GM12878 (cell line): ENCODE measurements around the gene P2RX6. TPM values are rescaled to one million over a fixed set of nuclear protein-coding genes. Genes with fewer than 3 reads are reported as not detected.

Experiments used
- ATAC-seq: fragments of 200-7000 bp; cut with Tn5 transposase; 3 replicates; pipeline ENCODE4 v1.9.1; 2020; ENCODE audit warnings: mild to moderate bottlenecking, moderate library complexity
- BruUV-seq: library from RNA; stranded (reverse); fragments of 400-500 nt; replicated peaks from 2 replicates; lab custom pipeline; 2021; lab: Mats Ljungman, UMichigan
- CTCF ChIA-PET: fragments of 300-600 bp; sonication (Branson Sonifier 250); formaldehyde crosslinking; extraction: SDS; loops from one replicate; lab custom pipeline; 2021; ENCODE audit warnings: inconsistent platforms; lab: Yijun Ruan, JAX
- POLR2A ChIA-PET: fragments of 350-600 bp; formaldehyde crosslinking; extraction: SDS; loops from one replicate; lab custom pipeline; 2021; ENCODE audit warnings: inconsistent platforms; lab: Charles Lee
- RAD21 ChIA-PET: fragments of 300-600 bp; sonication (Branson Sonifier 250); formaldehyde crosslinking; loops from one replicate; lab custom pipeline; 2023; ENCODE audit warnings: antibody characterized with exemption; ENCODE audit not compliant: unreplicated experiment; lab: Charles Lee
- SMC1A ChIA-PET: fragments of 300-600 bp; sonication (Branson Sonifier 250); formaldehyde crosslinking; loops from one replicate; lab custom pipeline; 2023; ENCODE audit not compliant: unreplicated experiment, uncharacterized antibody; lab: Charles Lee
- DNase-seq: peaks from one replicate; pipeline ENCODE4 v3.0.0-alpha.2; 2011; ENCODE audit warnings: low read depth, low spot score
- FAIRE-seq: peaks from 3 replicates; lab custom pipeline; 2011; peaks lifted over from hg19 to GRCh38; lab: Jason Lieb, UNC
- H2AFZ ChIP-seq: 2 replicates; pipeline ENCODE4 v1.6.0; 2011; ENCODE audit warnings: low read depth, low read length, control low read depth; ENCODE audit not compliant: control insufficient read depth
- H3K27ac ChIP-seq: 2 replicates; pipeline ENCODE4 v1.5.1; 2011; ENCODE audit warnings: control low read depth; ENCODE audit not compliant: control insufficient read depth, insufficient read depth
- H3K27me3 ChIP-seq, 2 experiments: replicated peaks in 1 of 2; 2 replicates each; pipeline versions ENCODE4 v1.6.0 to v1.6.1; 2011; ENCODE audit warnings: low read length in 1 of 2; ENCODE audit not compliant: control insufficient read depth in 2 of 2, insufficient read depth in 2 of 2
- H3K36me3 ChIP-seq, 2 experiments: 2 replicates each; pipeline ENCODE4 v1.5.1; 2011; ENCODE audit warnings: low read length in 1 of 2; ENCODE audit not compliant: control insufficient read depth in 2 of 2, insufficient read depth in 2 of 2
- H3K4me1 ChIP-seq: 2 replicates; pipeline ENCODE4 v1.6.1; 2011; ENCODE audit warnings: mild to moderate bottlenecking, low read length, moderate library complexity, mixed read lengths; ENCODE audit not compliant: control insufficient read depth, insufficient read depth
- H3K4me2 ChIP-seq: 2 replicates; pipeline ENCODE4 v1.6.0; 2011; ENCODE audit warnings: control low read depth; ENCODE audit not compliant: control insufficient read depth, insufficient read depth
- H3K4me3 ChIP-seq: fragments of 200-600 bp; sonication (generic); 2 replicates; pipeline ENCODE4 v1.5.1; 2016
- H3K79me2 ChIP-seq: 2 replicates; pipeline ENCODE4 v1.6.0; 2011; ENCODE audit warnings: low read length; ENCODE audit not compliant: control insufficient read depth, insufficient read depth
- H3K9ac ChIP-seq: 2 replicates; pipeline ENCODE4 v1.8.0; 2011; ENCODE audit warnings: low read length, control low read depth, mixed read lengths; ENCODE audit not compliant: control insufficient read depth, insufficient read depth
- H3K9me3 ChIP-seq: replicated peaks from 3 replicates; pipeline ENCODE4 v1.5.1; 2011; ENCODE audit warnings: mild to moderate bottlenecking, low read length; ENCODE audit not compliant: control insufficient read depth, insufficient read depth
- H4K20me1 ChIP-seq: 2 replicates; pipeline ENCODE4 v1.6.0; 2011; ENCODE audit not compliant: control insufficient read depth, insufficient read depth
- CBFB ChIP-seq: IDR thresholded peaks from 2 replicates; pipeline ENCODE4 v1.6.1; 2016; ENCODE audit warnings: antibody characterized with exemption, low read depth
- SIX5 ChIP-seq: IDR thresholded peaks from 2 replicates; pipeline ENCODE4 v1.6.1; 2011; ENCODE audit warnings: mild to moderate bottlenecking, low read depth, low read length, moderate library complexity; ENCODE audit not compliant: severe bottlenecking
- SPI1 ChIP-seq: IDR thresholded peaks from 2 replicates; pipeline ENCODE4 v1.6.1; 2011; ENCODE audit warnings: low read depth, mild to moderate bottlenecking, low read length, moderate library complexity, borderline replicate concordance; ENCODE audit not compliant: insufficient read depth
- WGBS: methylation state at CpG from one replicate; pipeline ENCODE4 v1.1.6; 2016; ENCODE audit warnings: low lambda C conversion rate; ENCODE audit not compliant: insufficient replicate concordance, insufficient coverage; ENCODE audit errors: missing lambda C conversion rate; 5-methylcytosine and 5-hydroxymethylcytosine counted together
- in situ Hi-C: fragments of 300-500 bp; cut with MboI; formaldehyde crosslinking; loops from 9 replicates; pipeline ENCODE4 v1.14.3; 2018; ENCODE audit warnings: mixed read lengths
- intact Hi-C: fragments of 100-400 bp; cut with micrococcal nuclease; formaldehyde crosslinking; loops from one replicate; pipeline ENCODE4 v1.14.2; 2022; ENCODE audit not compliant: unreplicated experiment
- polyA plus RNA-seq, 11 experiments: library from polyadenylated mRNA; depleted of rRNA in 4 of 11; unstranded in 6 of 11; stranded (reverse) in 5 of 11; fragments of >200 nt; fragmentation: Nextera tagmentation in 4 of 11; fragmentation: Illumina TruSeq in 1 of 11; extraction: Ambion mirVana in 4 of 11; extraction: Trizol in 1 of 11; gene quantifications; 1 replicate in 1 of 11; 2 replicates in 10 of 11; pipeline versions ENCODE4 v1.2.1 to v1.2.3, GENCODE V29; 2011 to 2016; ENCODE audit warnings: inconsistent platforms in 2 of 11, missing spikeins in 2 of 11, low read depth in 1 of 11
- total RNA-seq, 4 experiments: library from RNA; depleted of rRNA in 3 of 4; stranded (reverse); fragments of >200 nt in 3 of 4; fragmentation: Illumina TruSeq in 1 of 4; extraction: Trizol in 1 of 4; gene quantifications; 2 replicates each; pipeline versions ENCODE4 v1.2.1 to v1.2.3, GENCODE V29; 2013 to 2021

Gene P2RX6
- total and polyA plus RNA-seq, 10 of the 15 experiments (the other 5 are each of a cell fraction or from before 2014, with no cell fraction given), result 0.03 to 0.21 (median 0.07) TPM; not detected in 5

DNA sequence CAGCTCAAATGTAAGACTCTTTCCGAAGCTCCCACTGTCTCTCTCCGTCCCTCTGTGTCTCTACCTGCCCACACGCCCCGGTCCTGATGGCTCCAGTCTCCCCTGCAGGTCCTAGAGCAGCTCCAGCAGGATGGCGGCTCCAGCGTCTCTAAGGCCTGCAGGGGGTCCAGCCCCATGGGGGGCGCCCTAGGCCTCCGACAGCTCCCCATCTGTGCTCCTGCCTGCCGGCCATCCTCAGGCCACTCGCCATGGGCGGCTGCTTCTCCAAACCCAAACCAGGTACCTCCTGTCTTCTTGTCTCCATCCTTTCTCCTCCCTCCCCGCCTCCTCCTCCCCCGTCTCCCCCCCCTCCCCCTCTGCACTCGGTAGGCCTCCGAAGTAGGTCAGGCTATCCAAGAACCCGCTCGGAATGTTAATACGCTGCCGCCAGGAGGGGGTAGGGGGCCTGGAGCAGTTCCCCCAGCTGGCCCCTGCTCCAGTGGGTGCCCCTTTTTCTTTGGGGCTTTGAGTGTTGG, 47.2 kb upstream of the P2RX6 start:
- WGBS, result 52% methylated on average over 11 of the region's 19 CpGs

DNA sequence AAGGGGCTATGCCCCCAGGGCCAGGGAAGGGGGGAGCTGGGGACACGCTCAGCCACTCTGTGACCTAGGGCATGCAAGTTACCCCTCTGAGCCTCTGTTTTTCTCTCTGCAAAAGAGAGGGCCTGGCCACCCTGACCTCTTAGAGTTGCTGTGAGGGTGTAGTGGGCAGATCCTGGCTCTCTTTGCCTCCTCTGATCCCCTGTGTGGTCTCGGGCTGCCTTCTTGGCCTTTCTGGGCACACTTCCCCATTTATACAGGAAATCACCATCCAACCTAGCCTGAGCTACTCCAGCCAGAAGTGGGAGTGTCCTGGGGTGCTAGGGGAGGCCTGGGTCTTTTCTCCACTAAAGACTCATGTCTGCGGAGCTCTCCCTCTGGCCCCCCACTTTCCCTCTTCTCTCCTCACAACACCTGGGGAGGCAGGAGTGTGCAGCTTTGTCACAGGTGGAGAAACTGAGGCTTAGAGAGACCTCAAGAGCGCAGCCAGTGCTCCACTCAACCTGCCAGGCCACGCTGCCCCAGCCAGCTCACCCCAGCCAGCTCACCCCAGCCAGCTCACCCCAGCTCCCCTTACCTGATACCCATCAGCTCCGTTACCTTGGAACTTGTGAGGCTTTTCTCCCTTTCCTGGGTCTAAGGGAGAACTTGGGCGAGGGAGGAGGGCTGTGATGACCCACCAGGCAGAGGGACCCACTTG, 46.5 kb upstream of the P2RX6 start:
- H3K4me3 ChIP-seq, result no peak overlapping the region
- ChIA-PET CTCF (no interaction called here), SMC1A (no interaction called here), POLR2A (no interaction called here), RAD21 (no interaction called here)
- peaks cover 3% of the 10 kb centered on the region; the same call in 1 of the 2 replicates for H3K4me1 ChIP-seq
- H3K79me2 ChIP-seq, result no peaks in the 10 kb centered on the region
- H3K9me3 ChIP-seq, result no peaks in the 10 kb centered on the region
- H3K4me2 ChIP-seq, result no peak overlapping the region
- H3K36me3 ChIP-seq, result no peaks in the 10 kb centered on the region
- H3K27ac ChIP-seq, result no peak overlapping the region
- no peak for TF ChIP-seq CBFB
- TF ChIP-seq SPI1, result peak; percentile 63; the same call in 1 of the 2 replicates
- ATAC-seq (peak; percentile 63), FAIRE-seq (no peak), DNase-seq (no peak)
- intact Hi-C loops, result no loop called here
- 34% methylated on average over 7 of the region's 7 CpGs for WGBS
- no peak overlapping the region for H3K9ac ChIP-seq
- in situ Hi-C loops, result no loop called here
- BruUV-seq, result no TSS peak
- H4K20me1 ChIP-seq, result no peaks in the 10 kb centered on the region
- H2AFZ ChIP-seq, result no peak overlapping the region
- peaks cover 2 to 4% of the 10 kb centered on the region in 2 experiments; a peak in 3 of 4 replicates for H3K27me3 ChIP-seq

More for the DNA sequence above, 47.2 kb upstream of the P2RX6 start:
- no peaks in the 10 kb centered on the region for H3K79me2 ChIP-seq
- H3K36me3 ChIP-seq, result no peaks in the 10 kb centered on the region
- no peak overlapping the region for H3K27ac ChIP-seq
- DNase-seq (no peak), ATAC-seq (no peak), FAIRE-seq (no peak)
- RAD21 ChIA-PET, result no interaction called here
- SMC1A ChIA-PET, result no interaction called here
- no peak overlapping the region for H3K9ac ChIP-seq
- in situ Hi-C loops (no loop called here), intact Hi-C loops (no loop called here)
- H2AFZ ChIP-seq, result no peak overlapping the region
- no peaks in the 10 kb centered on the region; the same call in 1 of the 2 replicates for H4K20me1 ChIP-seq
- H3K4me1 ChIP-seq, result peaks cover 3% of the 10 kb centered on the region; the same call in 1 of the 2 replicates
- H3K9me3 ChIP-seq, result no peaks in the 10 kb centered on the region
- TF ChIP-seq SIX5, result no peak
- POLR2A ChIA-PET, result no interaction called here
- peaks cover 2 to 4% of the 10 kb centered on the region in 2 experiments; a peak in 3 of 4 replicates for H3K27me3 ChIP-seq
- BruUV-seq, result no TSS peak
- no peak overlapping the region for H3K4me2 ChIP-seq
- no peak overlapping the region for H3K4me3 ChIP-seq
- CTCF ChIA-PET, result interaction anchor here (0.8 kb wide), 1 partner anchor 14 kb away, joined by 3 read pairs; the partner anchor contains the start of gene LZTR1
